Activated T-helper 2 cell treated with anti-CD3 and anti-CD28 coated beads, Interferon-gamma antibody, Interleukin-2, Interleukin-4, amounts not matched to agents 10 μg/mL and 5 μg/mL and 100 μg/mL, durations not matched to agents 14 hours and 24 hours and 36 hours (primary cell): ENCODE results near the gene DDI1. TPM values are rescaled to one million over a fixed set of nuclear protein-coding genes. Genes with fewer than 3 reads are reported as not detected.
"Not testable (repeated sequence)": the region's sequence is repeated elsewhere in the genome, so short reads cannot be mapped to it uniquely, and the experiment has no call there.

Experiments
- DNase-seq: peaks from one replicate; pipeline ENCODE4 v3.0.0; 2021; ENCODE audit warnings: low spot score
- H3K27ac Mint-ChIP-seq: one replicate; pipeline ENCODE4 v1.8.0; 2021; ENCODE audit warnings: mixed read lengths
- H3K27me3 Mint-ChIP-seq: one replicate; pipeline ENCODE4 v1.8.0; 2021; ENCODE audit warnings: low read depth, mixed read lengths
- H3K36me3 Mint-ChIP-seq: one replicate; pipeline ENCODE4 v1.8.0; 2021; ENCODE audit warnings: low read depth, mixed read lengths
- H3K4me1 Mint-ChIP-seq: one replicate; pipeline ENCODE4 v1.8.0; 2021; ENCODE audit warnings: low read depth, mixed read lengths
- H3K4me3 Mint-ChIP-seq: one replicate; pipeline ENCODE4 v1.8.0; 2021; ENCODE audit warnings: low read depth, mild to moderate bottlenecking, moderate library complexity, mixed read lengths
- H3K9me3 Mint-ChIP-seq: one replicate; pipeline ENCODE4 v1.8.0; 2021; ENCODE audit warnings: mixed read lengths
- intact Hi-C: fragments of 100-400 bp; cut with micrococcal nuclease; formaldehyde crosslinking; loops from one replicate; pipeline ENCODE4 v1.15.1; 2023
- total RNA-seq: library from RNA; stranded (reverse); gene quantifications from 2 replicates; pipeline ENCODE4 v1.2.3, GENCODE V29; 2022

Gene DDI1
- total RNA-seq, 1 donor from 2014 or later: not detected

DNA sequence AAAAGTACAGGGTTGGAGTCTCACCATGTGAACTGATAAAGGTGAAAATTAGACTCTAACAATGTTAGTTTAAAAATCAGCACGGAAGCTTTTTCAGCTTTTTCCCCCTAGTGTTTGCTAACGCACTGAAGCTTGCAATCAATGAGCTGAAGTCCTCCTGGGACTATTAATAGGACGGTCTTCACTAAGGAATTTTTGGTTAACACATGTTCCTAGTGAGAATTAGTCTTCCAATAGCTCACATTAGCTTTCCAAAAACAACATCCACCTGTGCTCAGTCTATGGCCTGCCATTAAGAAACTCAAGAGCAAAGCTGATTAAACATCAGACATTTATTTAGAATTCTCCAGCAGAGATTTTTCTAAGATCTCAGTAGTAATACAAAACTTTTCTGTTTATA, 26.7 kb upstream of the DDI1 start:
- H3K9me3 Mint-ChIP-seq: no peaks in the 10 kb centered on the region
- H3K4me3 Mint-ChIP-seq: no peak overlapping the region
- no peak overlapping the region for H3K27ac Mint-ChIP-seq
- intact Hi-C loops: no loop called here
- no peaks in the 10 kb centered on the region for H3K36me3 Mint-ChIP-seq
- no peaks in the 10 kb centered on the region for H3K4me1 Mint-ChIP-seq
- H3K27me3 Mint-ChIP-seq: no peaks in the 10 kb centered on the region
- DNase-seq: no peak

DNA sequence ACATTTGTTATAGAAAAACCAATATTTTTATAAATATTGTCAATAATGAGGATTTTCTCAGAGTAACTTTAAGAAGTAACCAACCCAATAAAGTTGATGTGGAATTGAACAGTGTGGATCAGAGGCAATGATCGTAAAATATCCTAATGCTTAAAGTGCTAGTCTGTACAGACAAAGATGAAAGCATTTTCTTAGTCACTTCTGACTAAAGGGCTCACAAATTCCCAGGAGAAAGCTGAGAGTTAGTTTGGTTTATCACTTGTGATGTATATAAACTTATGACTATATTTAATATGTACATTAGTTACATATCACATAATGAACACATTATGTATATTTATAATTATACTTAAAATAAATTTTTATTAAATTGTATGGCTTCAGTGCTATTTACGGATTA, 25.4 kb upstream of the DDI1 start:
- no peak for DNase-seq
- H3K4me3 Mint-ChIP-seq: no peak overlapping the region
- no peak overlapping the region for H3K27ac Mint-ChIP-seq
- H3K27me3 Mint-ChIP-seq: no peaks in the 10 kb centered on the region
- no peaks in the 10 kb centered on the region for H3K4me1 Mint-ChIP-seq
- H3K36me3 Mint-ChIP-seq: no peaks in the 10 kb centered on the region
- intact Hi-C loops: no loop called here
- no peaks in the 10 kb centered on the region for H3K9me3 Mint-ChIP-seq

DNA sequence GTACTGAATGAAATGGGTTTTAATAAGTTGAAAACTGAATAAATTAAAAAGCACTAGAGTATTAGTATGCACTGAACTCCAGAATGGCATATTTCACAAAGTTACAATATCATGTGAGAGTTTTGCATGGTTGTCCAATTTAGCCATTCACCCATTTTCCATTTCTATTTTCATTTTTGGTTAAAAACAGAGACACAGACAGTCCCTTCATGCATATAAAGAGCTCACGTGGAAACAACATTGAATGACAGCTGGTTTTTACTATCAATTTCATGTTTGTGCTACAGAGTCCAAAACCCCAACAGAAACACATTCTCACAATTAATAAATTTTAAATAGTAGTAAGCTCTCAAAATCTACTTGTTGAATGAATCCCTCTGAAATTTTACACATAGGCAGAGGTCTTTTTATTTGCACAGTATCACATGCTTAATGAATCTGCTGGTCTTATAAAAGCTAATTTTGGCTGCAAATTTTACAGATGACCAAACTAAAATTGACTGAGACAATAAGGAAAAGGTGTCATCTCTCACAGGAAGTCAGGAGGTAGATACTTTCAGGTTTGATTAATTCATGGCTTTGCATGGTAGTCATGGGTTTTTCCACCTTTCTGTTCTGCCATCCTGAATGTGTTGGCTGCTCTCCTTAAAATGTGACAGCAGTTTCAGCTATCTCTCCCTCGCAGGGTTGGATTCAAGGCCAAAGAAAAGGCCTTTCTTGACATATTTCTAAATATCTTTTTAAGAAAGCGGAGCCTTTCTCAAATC, 20.6 kb upstream of the DDI1 start:
- no peaks in the 10 kb centered on the region for H3K4me1 Mint-ChIP-seq
- H3K27ac Mint-ChIP-seq: no peak overlapping the region

DNA sequence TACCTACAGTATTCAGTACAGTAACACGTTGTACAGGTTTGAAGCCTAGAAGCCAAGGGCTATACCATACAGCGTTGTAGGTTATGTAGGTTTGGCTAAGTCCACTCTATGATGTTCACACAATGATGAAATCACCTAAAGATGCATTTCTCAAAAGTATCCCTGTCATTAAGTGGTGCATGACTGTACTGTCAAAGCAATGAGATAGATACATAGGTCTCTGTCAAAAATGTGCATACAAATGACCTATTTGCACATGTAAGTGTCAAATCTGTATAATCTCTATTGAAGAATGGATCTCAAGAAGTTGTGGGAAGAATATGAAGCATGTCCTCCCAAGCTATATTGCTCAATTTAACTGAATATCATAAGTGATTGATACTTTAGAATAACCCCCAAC, 11.9 kb upstream of the DDI1 start:
- Mint-ChIP-seq H3K9me3 (no peaks in the 10 kb centered on the region), H3K4me3 (no peak overlapping the region), H3K36me3 (no peaks in the 10 kb centered on the region), H3K4me1 (no peaks in the 10 kb centered on the region), H3K27me3 (no peaks in the 10 kb centered on the region), H3K27ac (no peak overlapping the region)
- intact Hi-C loops: no loop called here
- no peak for DNase-seq

More for the DNA sequence above, 20.6 kb upstream of the DDI1 start:
- Mint-ChIP-seq H3K9me3 (no peaks in the 10 kb centered on the region), H3K36me3 (no peaks in the 10 kb centered on the region), H3K27me3 (no peaks in the 10 kb centered on the region), H3K4me3 (no peak overlapping the region)
- no peak for DNase-seq
- intact Hi-C loops: no loop called here

DNA sequence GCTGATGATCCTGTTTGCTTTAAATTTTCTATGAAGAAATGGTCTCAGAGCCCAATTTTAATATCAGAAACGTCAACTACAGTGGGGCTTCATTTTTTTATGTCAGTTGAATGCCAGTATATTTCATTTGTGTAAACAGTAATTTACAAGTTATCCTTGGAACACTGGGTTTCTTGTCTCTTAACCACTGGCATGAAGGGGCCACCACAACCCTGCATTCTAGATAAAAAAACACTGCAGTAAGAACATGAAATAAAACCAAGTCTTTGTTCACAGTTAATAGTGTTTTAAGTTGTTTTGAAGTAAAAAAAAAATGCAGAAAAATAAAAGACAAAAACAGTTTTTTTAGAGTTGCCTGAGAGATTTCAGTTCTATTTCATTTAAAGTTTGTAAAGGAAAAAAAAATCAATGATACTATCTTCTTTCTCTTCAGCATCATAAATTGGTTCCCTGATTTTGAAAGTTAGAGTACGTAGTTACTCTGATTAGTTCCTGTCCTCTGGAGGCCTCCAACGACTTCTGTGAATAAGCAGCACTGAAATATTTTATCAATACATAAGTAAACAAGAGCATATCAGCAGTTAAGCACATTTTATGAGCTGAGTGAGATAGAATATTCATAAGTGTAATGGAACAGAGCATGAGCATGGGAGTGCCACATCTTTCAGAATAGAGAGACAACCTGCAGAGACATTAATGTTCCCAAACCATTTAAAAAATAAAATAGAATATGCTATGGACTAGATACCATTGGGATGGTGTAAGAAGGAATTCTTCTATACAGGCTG, 7.8 kb upstream of the DDI1 start:
- DNase-seq: no peak
- Mint-ChIP-seq H3K27me3 (no peaks in the 10 kb centered on the region), H3K27ac (no peak overlapping the region), H3K4me3 (no peak overlapping the region), H3K9me3 (no peaks in the 10 kb centered on the region), H3K36me3 (no peaks in the 10 kb centered on the region), H3K4me1 (no peaks in the 10 kb centered on the region)
- intact Hi-C loops: no loop called here

DNA sequence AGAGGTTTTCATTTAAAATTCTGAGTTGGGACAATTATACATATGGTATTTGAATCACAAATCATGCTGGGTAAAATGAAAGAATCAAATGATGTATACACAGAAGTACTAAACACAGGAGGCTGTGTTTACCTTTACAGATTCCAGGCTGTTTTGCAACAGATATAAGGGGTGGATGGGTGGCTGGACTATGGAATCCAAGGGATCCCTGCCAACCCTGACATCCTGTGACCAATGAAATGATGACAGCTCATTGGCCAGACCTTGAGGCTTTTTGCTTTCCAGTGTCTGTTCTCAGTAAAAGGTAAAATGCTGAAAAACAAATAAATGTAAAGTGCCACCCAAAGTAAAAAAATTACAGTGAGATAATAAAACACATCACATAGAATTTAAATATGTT, 3.3 kb upstream of the DDI1 start:
- H3K27ac Mint-ChIP-seq: no peak overlapping the region
- intact Hi-C loops: no loop called here
- H3K4me1 Mint-ChIP-seq: no peaks in the 10 kb centered on the region
- H3K4me3 Mint-ChIP-seq: no peak overlapping the region
- DNase-seq: no peak
- no peaks in the 10 kb centered on the region for H3K9me3 Mint-ChIP-seq
- H3K36me3 Mint-ChIP-seq: no peaks in the 10 kb centered on the region
- H3K27me3 Mint-ChIP-seq: no peaks in the 10 kb centered on the region

DNA sequence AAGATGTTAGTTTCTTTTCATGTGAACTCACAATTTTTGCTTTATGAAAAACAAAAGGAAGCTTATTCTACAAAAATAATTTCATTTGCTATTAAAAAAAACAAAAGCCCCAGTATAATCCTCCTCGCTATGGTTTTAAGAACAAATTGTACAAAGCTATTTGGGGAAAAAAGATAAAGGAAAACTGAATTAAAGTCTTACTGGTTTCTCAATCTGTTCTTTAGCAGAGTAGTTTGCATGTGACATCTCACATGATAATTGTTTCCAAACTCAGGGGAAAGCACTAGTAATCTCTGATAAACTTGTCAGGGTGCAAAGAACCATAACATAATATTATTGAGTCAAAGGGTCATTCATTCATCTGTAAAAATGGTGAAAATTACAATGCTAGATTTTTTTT, 2.9 kb upstream of the DDI1 start:
- no peaks in the 10 kb centered on the region for H3K4me1 Mint-ChIP-seq
- H3K27me3 Mint-ChIP-seq: no peaks in the 10 kb centered on the region
- DNase-seq: no peak
- no peak overlapping the region for H3K4me3 Mint-ChIP-seq
- no peaks in the 10 kb centered on the region for H3K9me3 Mint-ChIP-seq
- no peak overlapping the region for H3K27ac Mint-ChIP-seq
- H3K36me3 Mint-ChIP-seq: no peaks in the 10 kb centered on the region
- intact Hi-C loops: no loop called here

DNA sequence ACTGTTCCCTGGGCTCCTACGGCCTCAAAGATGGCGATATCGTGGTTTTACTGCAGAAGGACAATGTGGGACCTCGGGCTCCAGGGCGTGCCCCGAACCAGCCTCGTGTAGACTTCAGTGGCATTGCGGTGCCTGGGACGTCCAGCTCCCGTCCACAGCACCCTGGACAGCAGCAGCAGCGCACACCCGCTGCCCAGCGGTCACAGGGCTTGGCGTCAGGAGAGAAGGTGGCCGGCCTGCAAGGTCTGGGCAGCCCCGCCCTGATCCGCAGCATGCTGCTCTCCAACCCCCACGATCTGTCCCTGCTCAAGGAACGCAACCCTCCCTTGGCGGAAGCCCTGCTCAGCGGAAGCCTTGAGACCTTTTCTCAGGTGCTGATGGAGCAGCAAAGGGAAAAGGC, 555 bp downstream of the DDI1 start:
- H3K27me3 Mint-ChIP-seq: no peaks in the 10 kb centered on the region
- no peak overlapping the region for H3K4me3 Mint-ChIP-seq
- H3K36me3 Mint-ChIP-seq: no peaks in the 10 kb centered on the region
- no peaks in the 10 kb centered on the region for H3K9me3 Mint-ChIP-seq
- no peaks in the 10 kb centered on the region for H3K4me1 Mint-ChIP-seq
- no peak overlapping the region for H3K27ac Mint-ChIP-seq
- no peak for DNase-seq
- intact Hi-C loops: no loop called here

DNA sequence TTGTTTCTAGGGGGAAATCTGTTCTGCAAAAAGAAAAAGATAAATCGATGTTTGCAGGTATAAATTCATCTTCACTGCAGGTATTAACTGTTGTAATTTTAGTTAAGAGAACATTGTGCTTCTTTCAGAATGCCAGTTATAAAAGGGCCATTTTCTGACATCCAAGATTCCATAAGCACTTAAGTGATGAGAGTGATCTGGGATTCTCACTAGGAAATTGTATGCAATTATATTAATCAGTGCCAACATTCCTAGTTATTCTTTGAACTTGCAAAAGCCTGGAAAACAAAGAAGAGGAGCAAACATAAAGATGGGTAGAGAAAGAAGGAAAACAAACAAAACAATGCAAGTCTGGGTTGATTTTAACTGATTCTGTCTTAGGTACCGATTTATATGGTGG, 5.4 kb downstream of the DDI1 start:
- intact Hi-C loops: no loop called here
- no peak overlapping the region for H3K27ac Mint-ChIP-seq
- no peak for DNase-seq
- H3K4me3 Mint-ChIP-seq: no peak overlapping the region
- H3K36me3 Mint-ChIP-seq: no peaks in the 10 kb centered on the region
- no peaks in the 10 kb centered on the region for H3K4me1 Mint-ChIP-seq
- no peaks in the 10 kb centered on the region for H3K27me3 Mint-ChIP-seq
- H3K9me3 Mint-ChIP-seq: no peaks in the 10 kb centered on the region

DNA sequence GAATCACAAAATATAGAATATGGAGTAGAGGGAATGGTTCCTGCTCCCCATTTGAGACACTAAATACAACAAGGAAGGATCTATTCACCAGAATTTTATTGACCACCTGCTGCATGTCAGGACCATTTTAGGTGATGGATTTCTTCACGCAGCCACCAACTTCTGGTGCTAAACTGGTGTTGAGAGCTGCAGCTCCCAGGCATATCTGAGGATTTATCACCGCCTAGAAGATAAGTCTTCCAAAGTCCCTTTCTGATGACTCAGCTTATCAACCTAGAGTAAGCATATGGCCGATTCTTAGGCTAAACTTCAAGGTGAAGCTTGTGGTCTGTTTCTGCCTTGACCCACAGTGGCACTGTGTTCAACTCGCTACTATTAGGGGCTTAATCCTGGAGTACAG, 6.7 kb downstream of the DDI1 start:
- Mint-ChIP-seq H3K27me3 (no peaks in the 10 kb centered on the region), H3K4me1 (no peaks in the 10 kb centered on the region), H3K36me3 (no peaks in the 10 kb centered on the region), H3K9me3 (no peaks in the 10 kb centered on the region), H3K27ac (no peak overlapping the region), H3K4me3 (no peak overlapping the region)
- no peak for DNase-seq
- intact Hi-C loops: no loop called here

DNA sequence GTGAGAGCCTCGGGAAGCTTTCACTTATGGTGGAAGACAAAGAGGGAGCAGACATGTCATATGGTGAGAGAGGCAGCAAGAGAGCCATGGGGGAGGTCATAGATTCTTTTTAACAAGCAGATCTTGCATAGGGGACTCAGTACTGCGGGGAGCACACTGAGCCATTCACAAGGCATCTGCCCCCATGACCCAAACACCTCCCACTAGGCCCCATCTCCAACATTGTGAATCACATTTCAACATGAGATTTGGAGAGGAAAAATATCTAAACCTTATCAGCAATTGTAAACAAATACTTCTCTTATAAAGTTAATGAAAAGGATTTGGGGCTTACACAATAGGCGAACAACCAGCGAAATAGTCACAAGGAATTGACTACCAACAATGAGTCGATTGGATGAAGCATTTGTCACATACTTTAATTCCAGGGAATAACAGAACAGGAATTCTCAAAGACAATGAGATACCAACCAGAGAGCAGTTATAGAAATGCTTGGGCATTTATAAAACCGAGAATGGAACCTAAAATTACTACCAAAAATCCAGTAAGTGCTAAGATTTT, 7.3 kb downstream of the DDI1 start:
- Mint-ChIP-seq H3K9me3 (no peaks in the 10 kb centered on the region), H3K4me3 (no peak overlapping the region), H3K27me3 (no peaks in the 10 kb centered on the region), H3K36me3 (no peaks in the 10 kb centered on the region), H3K27ac (no peak overlapping the region), H3K4me1 (no peaks in the 10 kb centered on the region)
- intact Hi-C loops: no loop called here
- no peak for DNase-seq

DNA sequence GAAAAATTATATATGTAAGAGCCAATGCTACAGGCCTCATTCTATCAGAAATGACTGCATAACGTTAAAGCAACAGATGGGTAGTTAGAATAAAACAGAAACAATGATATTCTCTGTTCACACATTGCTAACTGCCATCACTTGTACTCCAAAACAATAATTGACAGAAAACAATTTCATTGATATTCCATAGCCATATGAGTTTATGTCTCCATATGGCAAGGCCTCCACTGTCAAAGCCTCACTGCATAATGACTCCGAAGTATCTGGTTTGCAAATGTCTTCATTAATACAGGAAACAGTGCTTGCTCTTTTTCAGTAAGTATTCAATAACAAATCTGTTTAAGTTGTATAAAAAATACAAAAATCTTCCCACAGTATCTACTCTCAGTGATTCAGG, 9.9 kb downstream of the DDI1 start:
- Mint-ChIP-seq H3K4me3 (no peak overlapping the region), H3K27ac (no peak overlapping the region), H3K36me3 (no peaks in the 10 kb centered on the region), H3K9me3 (no peaks in the 10 kb centered on the region), H3K27me3 (no peaks in the 10 kb centered on the region), H3K4me1 (no peaks in the 10 kb centered on the region)
- intact Hi-C loops: no loop called here
- DNase-seq: no peak

DNA sequence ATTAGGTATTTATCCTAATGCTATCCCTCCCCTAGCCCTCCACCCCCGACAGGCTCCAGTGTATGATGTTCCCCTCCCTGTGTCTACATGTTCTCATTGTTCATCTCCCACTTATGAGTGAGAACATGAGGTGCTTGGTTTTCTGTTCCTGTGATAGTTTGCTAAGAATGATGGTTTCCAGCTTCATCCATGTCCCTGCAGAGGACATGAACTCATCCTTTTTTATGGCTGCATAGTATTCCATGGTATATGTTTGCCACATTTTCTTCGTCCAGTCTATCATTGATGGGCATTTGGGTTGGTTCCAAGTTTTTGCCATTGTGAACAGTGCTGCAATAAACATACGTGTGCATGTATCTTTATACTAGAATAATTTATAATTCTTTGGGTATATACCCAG, 10.4 kb downstream of the DDI1 start:
- H3K27ac Mint-ChIP-seq, intact Hi-C loops, H3K4me1 Mint-ChIP-seq, H3K4me3 Mint-ChIP-seq, H3K36me3 Mint-ChIP-seq, DNase-seq, H3K27me3 Mint-ChIP-seq, H3K9me3 Mint-ChIP-seq: not testable (repeated sequence)
